T-helper 1 cell (primary cell): Measurements from ENCODE around the gene TMC3.

Experiments used
- DNase-seq, 5 donors: peaks; one replicate each; pipeline ENCODE4 v3.0.0-alpha.2; 2012 to 2020

Gene TMC3

DNA sequence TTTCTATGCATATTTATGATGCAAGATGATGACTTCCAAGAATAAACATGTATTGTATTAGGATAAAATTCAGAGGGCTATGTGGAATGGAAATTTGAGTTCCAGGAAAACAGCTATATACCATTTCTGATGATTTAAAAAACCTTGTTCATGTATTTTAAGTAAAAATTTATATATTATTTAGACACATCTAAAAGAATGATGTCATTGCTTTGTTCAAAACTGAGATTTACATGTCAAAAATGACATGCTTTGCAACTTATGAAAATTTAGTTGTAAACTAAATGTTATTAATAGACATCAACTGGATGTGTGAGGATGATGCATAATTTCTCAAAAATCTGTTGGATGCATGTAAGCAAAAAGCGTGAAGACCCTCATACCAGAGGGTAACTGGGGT lies 52.3 kb downstream of the TMC3 start:
- DNase-seq, result no peak

DNA sequence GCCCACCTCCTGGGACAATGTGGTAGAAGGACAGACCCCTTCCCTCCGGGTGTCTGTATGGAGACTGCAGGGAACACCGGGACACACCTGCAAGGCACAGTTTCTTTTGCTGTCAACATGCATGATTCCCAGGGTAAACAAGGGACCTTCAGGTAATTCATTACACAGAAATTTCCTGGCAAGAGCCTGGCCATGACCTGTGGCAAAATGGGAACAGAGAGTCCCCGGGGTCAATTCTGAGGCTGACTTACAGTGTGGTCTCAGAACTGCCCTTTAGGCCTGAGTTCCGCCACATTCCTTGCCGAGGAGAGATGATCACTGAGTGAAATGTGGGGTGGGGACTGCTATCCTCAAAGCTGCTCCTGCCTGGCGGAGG lies 56.4 kb downstream of the TMC3 start:
- DNase-seq, result no peak

DNA sequence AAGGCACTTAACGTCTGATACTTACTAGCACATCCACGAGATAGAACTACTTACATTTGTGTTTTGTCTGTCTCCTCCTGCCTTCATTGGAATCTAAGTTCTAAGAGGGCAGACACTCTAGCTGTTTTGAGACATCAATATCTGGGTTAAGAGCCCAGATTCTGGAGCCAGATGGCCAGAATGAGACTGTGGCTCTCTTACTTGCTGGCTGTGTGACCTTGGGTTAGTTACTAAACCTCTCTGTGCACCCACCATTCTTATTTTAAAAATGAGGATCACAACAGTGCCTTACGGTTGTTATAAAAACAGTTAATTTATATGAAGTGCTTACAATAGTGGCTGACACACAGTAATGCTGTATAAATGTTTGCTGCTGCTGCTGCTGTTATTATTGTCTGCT lies 57.7 kb downstream of the TMC3 start:
- no peak for DNase-seq

DNA sequence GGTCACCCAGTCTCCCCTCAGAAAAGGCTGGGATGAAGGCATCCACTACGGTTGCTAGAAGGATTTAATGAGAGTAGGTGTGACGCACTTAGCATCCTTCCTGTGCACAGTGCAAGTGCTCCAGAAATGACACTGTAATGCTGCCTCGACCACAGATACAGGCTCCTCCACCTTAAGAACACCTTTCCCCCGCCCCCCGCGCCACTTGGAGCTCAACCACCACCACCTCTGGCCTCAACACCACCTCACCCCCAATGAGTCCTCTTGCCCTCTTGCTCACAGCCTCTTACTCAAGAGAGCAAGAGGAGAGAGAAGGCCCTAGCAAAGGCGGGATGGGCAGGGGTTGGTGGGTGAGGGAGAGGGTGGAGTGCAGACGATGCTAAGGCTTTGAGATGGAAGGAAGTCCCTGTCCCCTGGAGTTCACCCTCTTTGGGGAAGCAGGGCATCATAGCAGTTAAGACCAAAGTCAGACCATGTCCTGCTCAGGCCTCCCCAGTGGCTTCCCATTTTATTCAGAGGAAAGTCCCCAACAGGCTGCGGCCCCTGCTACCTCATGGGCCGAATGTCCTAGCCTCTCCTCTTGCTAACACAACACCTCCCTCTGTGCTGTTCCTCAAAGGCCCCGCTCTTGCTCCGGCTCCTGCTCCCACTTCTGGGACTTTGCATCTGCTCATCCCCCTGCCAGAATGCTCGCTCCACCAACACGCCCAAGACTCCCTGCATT lies 58.4 kb downstream of the TMC3 start:
- DNase-seq, result peak in 1 of 5 donors; percentile 18

DNA sequence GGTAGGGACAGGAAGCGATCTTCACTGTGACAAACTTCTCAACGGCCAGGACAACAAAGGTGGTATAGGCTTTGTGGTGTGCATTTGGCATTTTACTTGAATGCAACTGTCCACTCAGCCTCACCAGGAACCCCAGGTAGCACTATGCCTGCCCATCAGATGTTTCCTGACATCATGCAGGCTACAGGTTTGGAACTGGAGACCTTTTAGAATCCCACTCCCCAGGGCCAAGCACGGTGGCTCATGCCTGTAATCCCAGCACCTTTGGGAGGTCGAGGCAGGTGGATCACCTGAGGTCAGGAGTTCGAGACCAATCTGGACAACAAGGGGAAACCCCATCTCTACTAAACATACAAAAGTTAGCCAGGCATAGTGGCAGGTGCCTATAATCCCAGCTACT lies 59.6 kb downstream of the TMC3 start:
- no peak for DNase-seq

DNA sequence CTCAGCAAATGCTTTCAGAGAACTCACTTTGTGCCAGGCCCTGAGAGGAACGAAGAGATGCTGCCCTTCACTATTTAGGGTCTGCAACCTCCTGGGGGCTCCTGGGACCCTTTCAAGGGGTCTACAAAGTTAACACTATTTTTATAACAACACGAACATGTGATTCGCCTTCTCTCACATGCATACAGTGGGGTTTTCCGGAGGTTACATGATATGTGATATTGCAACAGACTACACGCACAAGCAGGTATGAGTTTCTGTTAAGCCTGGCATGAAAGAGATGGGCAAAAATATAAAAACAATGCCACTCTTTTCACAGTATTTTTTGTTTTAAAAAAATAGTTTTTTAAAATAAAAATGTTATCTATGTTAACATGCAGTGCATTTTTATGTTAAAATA lies 60.3 kb downstream of the TMC3 start:
- DNase-seq, result no peak

DNA sequence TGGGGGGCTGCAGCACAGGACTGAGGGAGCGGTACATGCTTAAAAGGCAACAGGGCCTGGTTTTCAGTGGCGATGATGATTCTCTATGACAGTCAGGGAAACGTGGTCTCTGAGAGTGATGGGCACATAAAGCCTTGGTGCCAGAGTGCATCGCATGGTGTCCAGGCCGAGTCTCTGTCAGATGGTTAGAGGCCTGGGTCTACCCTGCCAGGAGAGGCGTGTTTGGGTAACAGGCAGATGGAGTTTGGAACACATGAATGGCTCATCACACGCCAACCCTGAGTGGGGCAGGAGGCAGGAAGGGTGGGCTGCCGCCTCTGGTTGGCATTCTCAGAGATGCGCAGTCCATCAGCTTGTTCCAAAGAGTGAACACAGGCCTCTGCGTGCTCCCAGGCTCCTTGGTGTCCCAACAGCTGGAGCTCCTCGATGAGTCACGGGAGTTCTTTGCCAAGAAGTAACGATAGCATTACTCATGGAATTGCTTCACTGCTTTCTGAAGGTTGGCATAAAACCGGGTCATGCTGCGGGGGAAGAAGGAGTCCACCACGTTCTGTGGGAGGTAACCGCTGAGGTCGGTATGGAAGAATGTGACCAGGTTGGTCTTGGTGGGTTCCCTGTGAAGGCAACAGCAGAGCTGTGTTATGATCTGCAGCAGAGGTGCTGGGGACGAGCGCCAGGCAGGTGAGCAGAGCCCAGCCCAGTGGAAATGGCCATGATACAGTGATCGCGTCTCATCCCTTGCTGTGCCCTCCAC lies 61.0 kb downstream of the TMC3 start:
- no peak for DNase-seq

DNA sequence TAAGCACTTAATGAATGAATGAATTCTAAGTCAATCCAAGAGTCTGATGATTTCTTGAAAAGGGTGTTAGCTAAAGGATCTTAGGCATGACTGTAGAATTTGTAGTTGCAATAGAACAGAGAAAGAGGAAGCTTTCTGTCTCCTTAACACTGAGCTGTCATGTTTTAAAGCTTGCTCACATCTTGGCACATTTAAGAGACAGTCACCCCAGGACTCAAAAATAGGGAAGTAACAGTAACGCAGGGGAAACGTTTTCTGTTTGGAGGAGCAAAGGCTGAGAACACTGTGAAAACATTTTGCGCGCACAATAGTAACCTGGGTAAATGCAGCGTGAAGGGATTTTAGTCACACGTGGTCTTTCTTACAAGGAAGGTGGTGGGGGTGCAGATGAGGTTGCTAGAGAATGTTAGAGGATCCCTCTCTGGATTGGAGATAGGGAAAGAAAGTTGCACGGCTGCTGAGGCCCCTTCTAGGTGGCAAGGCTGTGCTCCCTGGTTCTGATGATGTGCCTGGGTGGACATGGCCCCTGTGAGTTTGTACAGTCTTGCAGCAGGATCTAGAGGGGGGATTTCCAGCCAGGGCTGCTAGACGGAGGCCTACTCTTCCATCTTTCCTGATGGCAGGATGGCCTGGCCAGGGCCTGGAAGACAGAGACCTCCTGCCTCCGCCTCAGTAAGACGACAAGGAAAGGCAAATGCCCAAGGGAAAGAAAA lies 62.1 kb downstream of the TMC3 start:
- no peak for DNase-seq

DNA sequence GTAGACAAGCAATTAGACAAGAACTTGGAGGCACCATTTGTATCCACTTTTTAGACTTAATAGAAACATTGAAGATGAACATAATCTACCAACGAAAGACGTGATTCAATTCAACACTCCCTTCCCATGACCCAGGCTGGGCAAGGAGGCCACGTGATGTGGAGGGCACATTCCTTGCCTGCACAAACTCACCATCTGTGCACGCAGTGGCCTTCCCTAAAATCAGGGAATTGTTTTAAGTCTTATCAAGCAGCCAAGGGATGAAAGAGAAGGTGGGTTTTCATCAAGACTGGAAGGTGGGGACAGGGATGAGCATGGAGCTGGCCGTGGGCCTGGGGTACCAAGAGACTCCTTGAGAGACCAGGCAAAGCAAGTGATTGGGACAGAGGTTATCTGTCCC lies 63.5 kb downstream of the TMC3 start:
- DNase-seq, result no peak

DNA sequence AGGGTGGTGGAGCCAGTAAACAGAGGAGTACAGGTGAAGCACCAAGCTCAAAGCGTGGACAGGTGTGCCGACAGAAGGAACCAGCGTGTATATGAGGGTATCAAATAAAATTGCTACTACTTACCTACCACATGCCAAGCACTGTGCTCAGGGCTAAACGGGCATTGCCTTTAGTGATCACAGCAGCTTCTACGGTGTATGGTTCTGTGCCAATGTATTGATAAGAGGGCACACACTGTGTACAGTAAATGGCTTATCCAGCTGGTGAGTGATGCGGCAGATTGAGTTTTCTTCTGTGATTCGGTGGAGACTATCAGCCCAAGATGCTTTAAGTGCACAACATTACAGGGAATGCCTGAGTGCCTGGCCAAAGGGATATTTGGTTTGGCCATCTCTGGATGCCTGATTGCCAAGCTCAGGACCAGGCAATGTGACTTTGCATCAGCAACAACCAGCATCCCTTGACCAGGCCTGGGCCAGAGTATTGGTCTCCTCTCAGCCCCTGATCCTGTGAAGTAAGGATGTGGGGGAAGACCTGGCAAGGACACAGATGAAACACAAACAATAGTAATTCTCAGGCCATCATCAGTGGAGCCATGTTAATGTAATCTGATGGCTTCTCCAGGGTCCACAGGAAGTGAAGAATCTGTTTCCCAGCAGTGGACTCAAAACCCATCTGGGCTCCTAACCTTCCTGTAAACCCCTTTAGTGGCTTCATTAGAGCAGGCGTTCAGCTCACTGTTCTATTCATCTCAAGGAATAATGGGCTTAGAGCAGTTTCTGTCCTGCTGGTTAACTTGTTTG lies 64.2 kb downstream of the TMC3 start:
- DNase-seq, result no peak

DNA sequence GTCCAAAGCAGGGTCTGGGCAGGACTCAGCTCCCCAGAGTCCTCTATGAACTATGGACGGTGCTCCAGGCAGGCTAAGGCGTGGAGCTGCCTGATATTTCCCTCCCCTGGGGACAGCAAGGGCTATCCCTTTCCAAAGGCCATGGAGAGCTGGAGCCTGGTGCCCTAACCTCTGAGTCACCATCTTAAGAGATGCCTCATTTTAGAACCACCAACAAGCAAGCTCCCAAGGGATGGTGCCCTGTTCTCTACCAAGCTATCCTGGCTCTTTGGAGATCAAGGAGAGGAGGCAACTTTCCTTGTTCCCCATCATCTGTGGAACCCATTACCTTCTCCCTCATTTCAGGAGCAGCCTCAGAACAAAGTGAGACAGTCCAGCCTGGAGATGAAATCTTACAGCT lies 65.8 kb downstream of the TMC3 start:
- DNase-seq, result no peak

DNA sequence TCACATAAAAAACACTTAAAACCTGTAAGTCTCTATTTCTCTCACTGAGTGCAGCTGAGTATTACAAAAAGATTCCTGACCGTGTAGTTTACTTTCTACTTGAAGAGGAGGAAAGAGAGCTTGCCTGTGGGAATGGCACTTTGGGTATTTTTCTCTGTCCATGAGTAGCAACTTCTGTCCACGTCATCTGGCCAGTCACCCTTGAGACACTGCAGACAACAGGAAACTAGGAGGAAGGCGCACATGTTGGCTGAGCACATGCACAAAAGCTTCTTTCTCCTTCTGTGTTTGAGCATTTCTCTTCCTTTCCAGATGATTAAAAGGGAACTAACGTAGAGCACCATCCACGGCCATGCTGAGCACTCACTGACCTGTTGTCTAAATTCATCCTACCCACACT lies 69.8 kb downstream of the TMC3 start:
- peak in 1 of 5 donors; percentile 31 for DNase-seq

DNA sequence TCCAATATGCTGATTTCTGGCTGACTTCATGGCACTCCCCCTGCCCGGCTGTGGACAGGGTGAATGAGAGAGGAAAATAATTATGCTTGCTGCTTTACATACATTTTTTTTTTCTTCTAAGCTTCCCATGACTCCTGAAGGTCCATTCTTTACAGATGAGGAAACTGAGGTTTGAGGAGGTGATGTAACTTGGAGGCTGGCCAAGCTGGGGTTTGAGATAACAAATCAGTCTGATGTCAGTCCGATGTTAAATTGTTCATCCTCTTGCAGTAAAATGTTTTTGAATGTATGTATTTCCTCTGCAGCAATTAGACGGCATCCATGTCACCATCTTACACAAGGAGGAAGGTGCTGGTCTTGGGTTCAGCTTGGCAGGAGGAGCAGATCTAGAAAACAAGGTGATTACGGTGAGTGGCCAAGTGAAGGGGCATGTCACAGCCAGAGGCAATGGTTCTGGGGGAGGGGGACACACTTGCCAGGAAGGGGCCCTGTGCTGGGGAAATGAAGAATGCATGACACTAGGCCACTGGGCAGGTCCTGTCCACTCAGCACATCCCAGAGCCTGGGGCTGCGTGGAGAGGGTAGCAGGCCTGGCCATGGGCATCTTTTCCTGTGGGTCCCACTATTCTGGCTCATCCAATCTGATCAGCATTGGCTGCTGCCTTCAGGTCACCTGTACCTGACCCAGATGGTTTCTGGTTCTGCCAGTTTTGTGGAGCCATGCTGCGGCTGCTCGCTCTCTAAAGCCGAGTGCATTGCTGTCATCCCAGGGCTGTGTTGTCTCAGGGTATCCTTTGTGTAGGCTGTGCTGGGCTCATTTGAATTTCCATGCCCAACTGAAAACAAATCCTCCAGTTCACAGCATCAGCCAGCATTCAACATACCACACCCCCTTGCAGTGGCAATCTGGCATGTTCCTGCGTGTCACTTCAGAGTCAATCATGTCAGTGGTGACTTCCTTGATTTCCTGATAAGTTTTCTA lies 70.5 kb downstream of the TMC3 start:
- DNase-seq, result peak in 3 of 5 donors; percentile 12 to 33 (median 15)

DNA sequence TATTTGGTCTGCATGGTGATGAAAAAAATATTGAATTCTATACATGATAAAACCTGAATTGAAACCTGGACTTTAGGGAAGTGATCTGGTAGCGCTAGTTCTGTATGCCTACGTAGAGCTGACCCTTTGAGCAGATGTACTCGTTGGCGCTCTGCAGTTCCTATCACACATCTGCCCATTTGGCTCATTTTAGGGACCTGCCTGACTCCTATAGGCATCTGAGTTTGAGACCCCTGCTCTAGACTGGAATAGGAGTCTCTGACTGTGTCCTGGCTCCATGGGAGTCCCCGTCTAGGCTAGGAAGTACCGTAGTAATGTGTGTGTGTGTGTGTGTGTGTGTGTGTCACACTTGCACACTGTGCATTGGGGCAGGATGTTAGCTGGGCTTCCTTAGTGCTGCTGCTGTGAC lies 71.3 kb downstream of the TMC3 start:
- DNase-seq, result peak in 1 of 5 donors; percentile 51

DNA sequence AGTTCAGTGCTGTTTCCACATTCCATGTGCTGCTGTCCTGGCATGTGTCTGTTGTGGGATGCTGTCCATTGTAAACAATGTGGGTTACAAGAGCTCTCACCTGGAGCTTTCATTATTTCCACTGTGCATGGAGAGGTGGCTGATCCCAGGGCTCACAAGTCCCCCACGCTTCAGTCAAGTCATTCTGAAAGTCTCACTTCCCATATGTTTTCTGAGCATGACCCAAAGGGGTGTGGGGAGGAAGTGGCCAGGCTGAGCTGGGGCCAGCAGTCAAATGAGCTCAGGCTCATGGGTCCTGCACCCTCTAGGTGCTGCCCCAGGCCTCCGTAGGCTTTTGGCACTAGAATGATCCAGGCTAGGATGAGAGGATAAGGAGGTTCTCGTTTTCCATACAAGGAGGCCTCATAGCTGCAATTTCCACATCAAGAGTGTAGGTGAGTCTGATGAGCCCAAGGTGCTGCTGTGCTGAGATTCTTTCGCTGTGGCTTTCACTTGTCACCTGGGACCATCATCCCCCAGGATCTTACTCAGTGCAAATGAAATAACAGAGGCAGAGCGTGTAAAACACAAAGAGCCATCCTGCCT lies 72.1 kb downstream of the TMC3 start:
- peak in 1 of 5 donors; percentile 76 for DNase-seq

DNA sequence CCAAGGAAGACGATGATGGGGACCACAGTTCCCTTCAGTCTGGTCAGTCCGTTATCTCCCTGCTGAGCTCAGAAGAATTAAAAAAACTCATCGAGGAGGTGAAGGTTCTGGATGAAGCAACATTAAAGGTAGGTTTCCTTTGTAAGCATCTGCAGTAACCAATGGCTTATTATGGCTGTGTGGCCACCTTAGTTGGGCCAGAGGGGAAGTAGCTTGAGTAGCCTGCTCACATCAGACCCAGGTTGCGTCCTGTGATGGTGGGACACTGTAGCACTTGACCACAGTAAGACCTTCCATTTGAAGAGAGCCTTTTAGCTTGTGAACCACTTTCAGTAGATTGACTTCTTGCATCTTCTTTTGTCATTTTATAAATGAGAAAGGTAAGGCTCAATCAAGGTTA lies 72.6 kb downstream of the TMC3 start:
- no peak for DNase-seq

DNA sequence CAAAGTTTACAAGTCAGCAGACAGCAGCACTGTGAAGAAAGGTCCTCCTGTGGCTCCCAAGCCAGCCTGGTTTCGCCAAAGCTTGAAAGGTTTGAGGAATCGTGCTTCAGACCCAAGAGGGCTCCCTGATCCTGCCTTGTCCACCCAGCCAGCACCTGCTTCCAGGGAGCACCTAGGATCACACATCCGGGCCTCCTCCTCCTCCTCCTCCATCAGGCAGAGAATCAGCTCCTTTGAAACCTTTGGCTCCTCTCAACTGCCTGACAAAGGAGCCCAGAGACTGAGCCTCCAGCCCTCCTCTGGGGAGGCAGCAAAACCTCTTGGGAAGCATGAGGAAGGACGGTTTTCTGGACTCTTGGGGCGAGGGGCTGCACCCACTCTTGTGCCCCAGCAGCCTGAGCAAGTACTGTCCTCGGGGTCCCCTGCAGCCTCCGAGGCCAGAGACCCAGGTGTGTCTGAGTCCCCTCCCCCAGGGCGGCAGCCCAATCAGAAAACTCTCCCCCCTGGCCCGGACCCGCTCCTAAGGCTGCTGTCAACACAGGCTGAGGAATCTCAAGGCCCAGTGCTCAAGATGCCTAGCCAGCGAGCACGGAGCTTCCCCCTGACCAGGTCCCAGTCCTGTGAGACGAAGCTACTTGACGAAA lies 74.3 kb downstream of the TMC3 start:
- no peak for DNase-seq

DNA sequence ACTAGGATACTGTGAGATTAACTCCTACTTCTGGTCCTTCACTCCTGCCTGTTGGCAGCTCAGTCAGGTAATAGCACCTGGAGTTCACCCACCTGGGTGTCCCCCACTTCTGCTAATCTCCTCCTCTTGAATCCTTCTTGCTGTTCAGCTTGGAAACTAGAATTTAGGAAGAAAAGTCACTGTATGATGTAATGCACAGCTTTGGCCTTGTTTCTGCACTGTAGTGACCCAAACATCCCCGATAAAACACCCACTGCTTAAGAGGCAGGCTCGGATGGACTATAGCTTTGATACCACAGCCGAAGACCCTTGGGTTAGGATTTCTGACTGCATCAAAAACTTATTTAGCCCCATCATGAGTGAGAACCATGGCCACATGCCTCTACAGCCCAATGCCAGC lies 74.9 kb downstream of the TMC3 start:
- no peak for DNase-seq

DNA sequence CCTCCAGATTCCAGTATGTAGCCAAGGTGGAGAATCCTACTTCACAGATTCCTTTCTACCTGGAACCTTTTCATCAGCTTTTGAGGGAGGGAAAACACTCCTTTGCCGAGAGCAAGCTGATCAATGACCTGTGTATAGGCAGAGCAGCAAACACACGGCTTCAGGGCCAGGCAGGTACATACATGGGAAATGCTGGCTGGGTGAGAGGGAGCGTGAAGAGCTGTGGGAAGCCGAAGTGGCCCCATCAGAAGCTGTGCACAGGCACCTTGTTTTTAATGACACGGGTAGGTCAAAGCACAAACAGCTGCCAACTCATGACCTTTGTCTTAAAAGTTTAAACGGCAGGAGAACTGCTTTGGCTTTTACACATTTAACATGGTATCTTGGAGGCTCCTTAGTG lies 75.4 kb downstream of the TMC3 start:
- DNase-seq, result peak in 1 of 5 donors; percentile 20
